HG03064 (cell line): ENCODE data around the gene MAP1S.

Experiments
- ATAC-seq: cut with Tn5 transposase; IDR thresholded peaks from one replicate; pipeline ENCODE4 v1.9.1; 2021; ENCODE audit warnings: low read depth; ENCODE audit not compliant: unreplicated experiment

Gene MAP1S

GRCh38 chr19:17718947-17719711, at the start of gene MAP1S:
MAP1S (plus strand) TSS chr19:17719480; CDS start chr19:17719503, 23 bp downstream.
- no peak for ATAC-seq

- no peak for ATAC-seq
Measured at GRCh38 chr19:17671906-17672305, 47.4 kb upstream of the MAP1S start.

GRCh38 chr19:17673937-17674799, 45.1 kb upstream of the MAP1S start:
- no peak for ATAC-seq

- no peak for ATAC-seq
Measured at GRCh38 chr19:17676295-17676694, 43.0 kb upstream of the MAP1S start.

- no peak for ATAC-seq
Measured at GRCh38 chr19:17677002-17677401, 42.3 kb upstream of the MAP1S start.

GRCh38 chr19:17678836-17679235, 40.4 kb upstream of the MAP1S start:
- no peak for ATAC-seq

- ATAC-seq: no peak
Measured at GRCh38 chr19:17679526-17680229, 39.6 kb upstream of the MAP1S start.

- ATAC-seq: no peak
Measured at GRCh38 chr19:17680230-17680722, 39.0 kb upstream of the MAP1S start.

GRCh38 chr19:17681505-17682125, 37.7 kb upstream of the MAP1S start:
- ATAC-seq: no peak

- ATAC-seq: no peak
Measured at GRCh38 chr19:17682273-17682672, 37.0 kb upstream of the MAP1S start.

- ATAC-seq: no peak
Measured at GRCh38 chr19:17683078-17683477, 36.2 kb upstream of the MAP1S start.

- no peak for ATAC-seq
Measured at GRCh38 chr19:17684256-17684655, 35.0 kb upstream of the MAP1S start.

- ATAC-seq: no peak
Measured at GRCh38 chr19:17685451-17686022, 33.7 kb upstream of the MAP1S start.

- no peak for ATAC-seq
Measured at GRCh38 chr19:17686023-17686521, 33.2 kb upstream of the MAP1S start.

- no peak for ATAC-seq
Measured at GRCh38 chr19:17686592-17687024, 32.7 kb upstream of the MAP1S start.

- ATAC-seq: no peak
Measured at GRCh38 chr19:17687141-17687856, 32.0 kb upstream of the MAP1S start.

GRCh38 chr19:17687857-17688784, 31.2 kb upstream of the MAP1S start, which contains the start of gene UNC13A:
UNC13A (minus strand) TSS chr19:17688354; CDS start chr19:17688199, 155 bp downstream.
- no peak for ATAC-seq
